Measurements from ENCODE around the gene PTPRN2.
"Not testable (repeated sequence)": the region's sequence is repeated elsewhere in the genome, so short reads cannot be mapped to it uniquely, and the experiment has no call there.

Gene PTPRN2

DNA sequence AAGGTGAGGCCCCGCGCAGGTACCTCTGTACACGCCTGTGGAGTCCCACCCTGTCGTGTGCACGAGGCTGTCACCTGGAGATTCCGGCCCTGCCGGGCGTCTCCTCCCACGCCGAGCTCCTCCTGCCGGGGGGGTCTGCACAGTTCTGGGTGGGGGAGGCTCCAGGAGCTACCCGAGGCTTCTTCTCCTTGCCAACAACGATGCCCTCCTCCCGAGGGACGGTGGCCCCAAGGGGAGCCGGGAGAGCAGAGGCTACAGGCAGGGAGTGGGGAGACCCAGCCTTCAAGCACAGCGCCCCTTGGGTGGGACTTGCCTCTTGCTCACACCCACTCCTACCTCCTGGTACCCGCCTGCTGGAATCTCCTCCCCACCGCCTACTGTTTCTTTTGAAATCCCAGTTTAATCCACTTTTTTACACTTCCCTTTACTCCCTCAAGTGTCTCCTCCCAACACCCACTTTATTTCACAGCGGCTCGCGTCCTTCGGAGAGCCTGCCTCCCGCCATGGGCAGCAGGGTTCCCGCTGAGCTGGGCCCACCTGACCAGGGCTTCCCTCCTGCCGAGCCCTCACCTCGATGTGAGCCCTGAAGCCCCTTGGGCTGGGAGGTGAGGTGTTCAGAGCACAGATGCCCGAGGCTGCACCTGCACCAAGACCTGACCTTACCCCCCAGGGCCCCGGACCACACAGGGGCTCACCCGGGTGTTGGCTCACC is 912.8 kb downstream of the PTPRN2 start:
- DNase-seq, result no peak

DNA sequence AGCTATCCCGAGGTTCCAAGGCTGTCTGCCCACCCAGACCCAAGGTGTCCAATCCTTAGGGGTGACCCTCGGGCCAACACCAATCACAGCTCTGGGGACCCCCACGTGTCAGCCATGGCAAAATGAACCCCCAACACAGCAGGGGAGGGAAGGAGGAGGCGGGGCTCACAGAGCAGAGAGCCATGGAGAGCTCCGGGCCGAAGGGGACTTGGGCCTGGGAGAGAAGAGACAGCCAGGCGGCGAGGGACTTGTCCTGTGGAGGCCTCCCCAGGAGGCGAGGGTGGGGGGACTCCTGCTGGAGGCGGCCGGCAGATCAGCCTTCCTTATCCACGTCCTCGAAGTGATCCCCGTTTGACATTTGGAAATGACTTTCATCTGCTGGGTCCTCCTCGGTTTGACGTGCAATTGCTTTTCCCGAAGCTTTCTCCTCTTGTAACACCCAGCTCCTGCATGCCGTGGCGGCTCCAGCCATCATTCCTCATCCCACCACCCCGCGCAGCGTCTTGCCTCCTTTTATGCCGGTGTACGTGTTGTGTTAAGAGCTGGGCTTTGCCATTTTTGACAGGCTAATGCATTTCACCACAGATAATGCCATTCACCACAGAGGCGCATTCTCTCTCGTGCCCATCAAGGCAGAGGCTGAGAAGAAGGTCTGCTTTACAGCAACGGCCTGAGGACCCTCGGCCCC is 913.5 kb downstream of the PTPRN2 start:
- no peak for DNase-seq

DNA sequence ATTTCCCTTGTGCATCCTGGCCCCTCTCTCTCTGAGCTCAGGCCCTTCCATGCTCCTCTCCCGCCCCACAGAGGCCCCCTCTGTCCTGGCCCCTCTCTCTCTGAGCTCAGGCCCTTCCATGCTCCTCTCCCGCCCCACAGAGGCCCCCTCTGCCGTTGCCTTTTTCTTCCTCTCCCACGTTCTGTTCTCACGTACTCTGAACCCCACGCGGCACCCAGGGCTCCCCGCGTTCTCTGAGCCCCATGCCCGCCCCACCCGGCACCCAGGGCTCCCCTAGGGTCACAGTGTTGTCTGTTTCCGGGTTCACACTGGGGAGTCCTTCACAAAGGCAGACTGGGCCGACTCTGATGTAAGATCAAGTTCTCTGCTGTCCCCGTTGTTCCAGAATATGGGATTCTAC is 914.0 kb downstream of the PTPRN2 start:
- no peak for DNase-seq

DNA sequence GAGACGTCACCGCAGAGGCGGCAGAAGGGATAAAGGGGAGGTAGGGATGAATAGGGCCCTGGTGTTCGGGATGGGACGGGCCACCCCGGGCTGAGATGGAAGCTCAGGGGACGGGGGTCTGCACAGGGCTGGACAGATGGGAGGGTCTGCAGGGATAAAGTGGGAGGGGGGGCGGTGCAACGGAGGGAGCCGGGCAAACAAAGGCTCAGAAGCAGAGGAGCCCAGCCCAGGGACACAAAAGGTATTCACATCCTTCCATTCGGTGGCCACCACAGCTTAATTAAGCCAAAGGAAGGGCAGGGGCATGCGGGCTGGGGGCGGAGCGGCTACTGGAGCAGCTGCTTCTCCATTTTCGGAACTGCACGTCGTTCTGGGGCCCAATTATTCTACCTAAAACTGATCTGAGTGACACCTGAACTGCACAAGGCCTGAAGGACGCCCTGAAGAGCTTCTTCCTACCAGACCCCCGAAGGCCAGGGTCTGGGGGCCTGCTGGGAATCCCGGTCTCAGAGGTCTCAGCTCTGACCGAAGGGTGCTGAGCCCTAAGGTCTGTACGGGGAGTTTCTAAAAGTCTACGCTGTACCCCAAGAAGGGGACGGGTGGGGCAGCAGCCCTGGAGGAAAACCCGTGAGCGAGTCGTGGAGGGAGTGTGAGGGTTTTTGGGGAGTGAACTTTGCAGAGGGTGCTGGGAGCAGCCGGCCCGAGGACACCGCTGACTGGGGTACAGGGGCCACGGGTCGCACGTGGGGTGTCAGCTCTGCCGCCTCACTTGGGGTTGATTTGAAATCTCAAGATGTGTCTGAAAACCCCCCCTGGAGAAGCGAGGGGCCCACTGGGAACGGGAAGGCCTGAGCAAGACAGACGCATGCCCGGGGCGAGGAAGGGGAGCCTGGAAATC is 916.0 kb downstream of the PTPRN2 start:
- no peak for DNase-seq

DNA sequence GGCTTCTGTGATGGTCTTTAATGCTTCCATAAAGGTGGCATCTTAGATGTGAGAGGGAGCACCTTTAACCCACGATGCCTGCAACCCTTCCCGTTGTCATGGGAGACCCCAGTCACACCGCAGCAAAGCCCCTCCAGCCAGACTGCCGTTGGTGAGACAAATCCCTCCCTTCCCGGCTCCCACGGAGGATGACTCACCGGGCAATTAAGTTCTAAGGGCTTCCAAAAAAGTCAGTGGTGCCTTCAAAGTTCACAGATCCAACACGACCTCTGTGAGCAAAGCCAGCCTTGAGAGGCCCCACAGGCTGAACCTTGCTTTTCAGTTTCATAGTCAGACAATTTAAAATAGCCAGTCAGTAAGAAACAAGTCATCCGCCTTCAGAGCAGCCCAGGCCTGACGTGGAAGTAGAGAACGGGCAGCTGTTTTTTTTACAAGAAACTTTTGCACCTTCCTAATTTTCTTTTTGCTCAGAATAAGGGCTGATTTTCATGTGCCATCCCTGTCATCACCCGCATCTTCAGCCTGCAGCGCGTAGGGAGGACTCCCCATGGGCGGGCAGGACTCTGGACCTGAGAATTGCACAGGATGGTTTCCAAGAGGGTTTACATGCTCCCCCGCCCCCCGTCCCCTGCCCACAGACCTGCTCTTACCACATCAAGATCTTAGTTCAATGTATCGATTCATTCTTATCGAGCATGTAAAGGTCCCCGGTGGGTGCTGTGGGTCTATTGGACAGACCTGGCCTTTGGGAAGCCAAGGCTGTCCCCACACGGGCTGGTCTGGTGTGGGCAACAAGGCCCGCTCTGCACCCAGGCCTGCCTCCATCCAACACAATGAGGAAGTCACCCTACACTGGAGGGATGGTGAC is 916.9 kb downstream of the PTPRN2 start:
- no peak for DNase-seq

DNA sequence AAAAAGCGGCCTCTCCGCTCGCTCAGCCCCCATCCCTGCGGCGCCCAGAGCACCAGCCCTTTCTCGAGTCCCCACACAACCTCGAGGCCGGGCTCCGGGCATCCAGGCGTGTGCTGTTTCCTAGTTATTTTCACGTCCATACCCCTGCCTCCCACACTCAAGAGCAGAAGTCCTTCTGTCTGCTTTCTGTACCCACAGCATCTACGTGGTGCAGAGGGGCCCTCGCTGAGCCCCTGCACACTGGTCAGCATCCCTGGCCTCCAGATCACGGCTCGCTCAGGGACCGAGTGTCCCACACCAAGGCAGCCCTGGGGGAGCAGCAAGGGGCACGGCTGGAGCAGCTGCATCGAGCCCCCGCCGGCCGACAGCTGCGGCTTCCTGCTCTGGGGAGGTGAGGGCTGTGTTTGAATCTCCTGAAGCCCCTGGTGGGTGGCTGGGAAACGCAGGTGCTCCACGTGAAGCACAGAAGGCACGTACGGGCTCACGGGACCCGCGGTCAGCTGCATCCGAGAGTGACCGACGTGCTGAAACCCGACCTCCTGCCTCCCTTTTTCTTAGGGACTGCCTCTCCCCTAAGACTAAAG is 917.8 kb downstream of the PTPRN2 start:
- no peak for DNase-seq

DNA sequence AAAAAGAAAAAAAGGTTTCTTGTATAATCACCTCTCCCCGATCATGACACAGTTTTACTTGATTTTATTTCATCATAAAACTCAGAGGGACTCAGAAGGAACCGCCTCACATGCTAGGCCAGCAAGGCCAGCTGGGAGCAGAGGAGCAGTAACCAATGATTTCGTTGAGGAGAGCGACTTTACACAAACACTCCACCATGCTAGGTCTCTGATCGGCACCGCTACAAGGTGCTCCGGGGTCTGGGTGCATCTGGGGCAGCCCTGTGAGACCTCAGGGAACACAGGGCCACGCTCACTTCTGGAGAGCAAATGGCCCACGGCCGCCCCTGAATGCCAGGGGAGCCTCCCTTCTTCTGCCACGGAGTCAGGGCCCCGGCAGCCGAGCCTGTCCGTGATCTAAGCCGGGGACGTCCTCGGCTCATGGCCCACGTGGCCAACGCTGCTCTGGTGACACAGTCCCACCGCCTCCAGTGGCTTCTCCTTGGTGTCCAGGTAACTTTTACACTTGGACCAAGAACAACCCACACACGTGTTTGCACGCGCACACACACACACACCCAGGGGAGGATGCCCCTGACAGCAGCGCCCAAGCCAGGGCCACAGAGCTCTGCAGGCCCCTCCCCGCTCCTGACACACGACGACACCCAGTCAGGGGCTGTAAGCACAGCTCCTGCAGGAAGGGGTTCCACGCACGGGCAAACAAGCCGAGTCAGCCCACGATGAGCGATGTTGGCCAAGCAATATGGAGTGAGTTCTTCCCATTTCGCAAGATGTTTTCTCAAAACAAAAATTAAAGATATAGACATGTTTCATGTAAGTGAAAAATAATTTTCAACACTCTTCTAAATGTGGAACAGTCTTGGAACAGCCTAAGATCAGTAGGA is 918.5 kb downstream of the PTPRN2 start:
- DNase-seq, result no peak

DNA sequence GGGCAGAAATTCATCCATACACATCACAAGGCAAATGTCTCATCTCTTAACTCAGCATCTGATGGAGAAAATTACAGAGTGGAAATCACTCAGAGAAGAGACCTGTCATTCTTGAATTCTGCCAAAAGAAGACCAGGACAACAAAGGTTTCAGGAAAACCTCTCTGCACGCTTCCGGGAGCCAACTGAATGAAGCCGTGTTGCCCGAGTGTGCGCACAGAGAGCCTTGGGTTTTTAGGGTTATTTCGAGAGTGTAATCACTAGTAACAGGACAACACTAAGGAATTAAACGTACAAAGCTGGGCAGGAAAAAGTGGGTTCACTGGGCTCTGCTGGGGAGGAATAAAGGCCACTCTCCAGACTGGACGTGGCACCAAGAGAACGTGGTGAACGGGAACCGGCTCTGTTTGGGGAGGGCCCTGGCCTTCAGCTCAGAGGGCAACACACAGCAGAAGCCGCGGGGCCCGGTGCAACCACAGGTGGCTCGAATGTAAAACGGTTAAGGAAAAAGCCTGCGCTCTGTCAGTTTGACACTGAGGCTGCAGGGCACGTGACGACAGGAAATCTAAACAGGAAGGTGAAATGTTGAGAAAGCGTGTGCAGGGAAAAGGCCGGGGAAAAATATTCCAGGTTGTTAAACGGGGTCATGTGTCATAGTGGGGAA is 919.3 kb downstream of the PTPRN2 start:
- no peak for DNase-seq

DNA sequence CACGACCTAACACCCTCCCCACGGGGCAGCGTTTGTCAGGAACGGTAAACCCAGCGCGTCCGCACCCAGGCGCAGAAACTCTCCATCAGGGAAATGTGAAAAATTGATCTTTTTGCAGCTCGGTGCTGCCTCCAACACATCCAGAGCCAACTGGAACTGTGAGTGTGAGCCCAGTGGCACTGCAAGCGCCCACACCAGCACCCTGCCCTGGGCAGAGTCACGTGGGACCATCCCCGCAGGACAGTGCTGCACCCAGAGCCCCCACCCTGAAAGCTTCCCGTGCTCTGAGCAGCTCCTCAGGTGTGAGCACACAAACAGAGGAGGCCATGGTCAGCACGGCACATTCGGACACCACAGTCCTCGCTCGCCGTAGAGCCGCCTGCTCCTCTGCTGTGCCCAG is 919.9 kb downstream of the PTPRN2 start:
- no peak for DNase-seq

DNA sequence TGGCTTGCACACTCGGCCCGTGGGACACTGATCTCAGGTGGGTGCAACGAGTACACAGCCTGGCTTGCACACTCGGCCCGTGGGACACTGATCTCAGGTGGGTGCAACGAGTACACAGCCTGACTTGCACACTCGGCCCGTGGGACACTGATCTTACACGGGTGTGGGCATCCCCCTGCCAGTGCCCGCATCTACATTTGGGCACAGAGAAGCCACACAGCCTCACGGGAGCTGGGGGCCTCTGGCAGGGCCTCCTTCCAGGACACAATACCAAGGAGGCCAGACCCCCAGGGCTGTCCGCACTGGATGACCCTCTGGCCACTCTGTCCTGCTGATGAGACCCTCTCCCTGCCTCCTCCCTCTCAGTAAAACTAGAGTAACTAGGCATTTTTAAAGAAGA is 920.4 kb downstream of the PTPRN2 start:
- no peak for DNase-seq

DNA sequence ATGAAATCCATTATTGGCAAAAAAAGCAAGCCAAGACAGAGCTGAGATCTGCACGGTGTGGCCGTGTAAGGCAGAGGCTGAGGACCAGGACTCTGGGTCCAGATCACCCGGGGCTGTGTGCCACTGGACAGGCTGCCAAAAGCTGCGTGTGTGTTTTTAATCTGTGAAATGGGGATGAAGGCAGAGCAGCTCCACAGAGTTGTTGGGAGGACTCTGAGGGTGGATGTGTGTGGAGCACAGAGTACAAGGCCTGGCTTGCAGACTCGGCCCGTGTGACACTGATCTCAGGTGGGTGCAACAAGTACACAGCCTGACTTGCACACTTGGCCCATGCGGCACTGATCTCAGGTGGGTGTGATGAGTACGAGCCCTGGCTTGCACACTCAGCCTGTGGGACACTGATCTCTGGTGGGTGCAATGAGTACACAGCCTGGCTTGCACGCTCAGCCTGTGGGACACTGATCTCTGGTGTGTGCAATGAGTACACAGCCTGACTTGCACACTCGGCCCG is 921.0 kb downstream of the PTPRN2 start:
- DNase-seq, result no peak

DNA sequence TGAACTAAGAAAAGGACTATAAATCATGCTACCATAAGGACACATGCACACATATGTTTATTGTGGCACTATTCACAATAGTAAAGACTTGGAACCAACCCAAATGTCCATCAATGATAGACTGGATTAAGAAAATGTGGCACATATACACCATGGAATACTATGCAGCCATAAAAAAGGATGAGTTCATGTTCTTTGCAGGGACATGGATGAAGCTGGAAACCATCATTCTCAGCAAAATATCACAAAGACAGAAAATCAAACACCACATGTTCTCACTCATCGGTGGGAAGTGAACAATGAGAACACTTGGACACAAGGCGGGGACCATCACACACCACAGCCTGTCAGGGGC is 922.0 kb downstream of the PTPRN2 start:
- DNase-seq, result not testable (repeated sequence)

DNA sequence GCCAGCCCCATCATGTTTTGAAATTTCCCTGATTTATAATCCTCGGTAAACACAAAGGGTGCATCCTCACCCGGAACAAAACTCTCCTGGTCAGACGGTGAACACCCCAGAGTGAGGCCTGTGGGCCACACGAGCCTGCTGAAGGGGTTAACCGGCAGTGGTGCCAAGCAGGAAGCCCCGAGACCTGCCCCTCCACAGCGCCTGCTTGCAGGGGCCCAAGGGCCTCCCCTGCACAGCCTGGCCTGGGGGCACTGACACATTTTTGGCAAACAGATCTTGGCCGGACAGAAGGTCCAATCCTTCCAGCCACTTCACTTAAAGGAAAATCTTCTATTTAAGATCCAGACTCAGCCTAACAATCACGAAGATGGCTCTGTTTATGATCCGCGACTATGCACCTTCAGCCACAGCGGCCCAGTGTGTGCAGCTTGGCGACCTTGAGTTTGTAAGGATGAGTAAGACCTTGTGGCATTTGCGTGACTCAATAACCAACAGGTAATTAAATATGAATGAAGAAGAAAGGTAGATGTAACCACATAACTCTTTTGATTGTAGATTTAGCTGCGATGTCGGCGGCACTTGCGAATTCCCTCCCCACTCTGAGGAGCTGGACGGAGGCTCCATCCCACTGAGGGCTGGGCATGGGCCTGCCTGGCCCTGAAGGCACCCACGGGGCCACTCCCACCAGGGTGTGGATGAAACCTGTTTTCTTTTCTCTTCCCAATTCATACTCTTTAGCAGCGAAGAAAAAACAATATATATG is 922.6 kb downstream of the PTPRN2 start:
- DNase-seq, result no peak

DNA sequence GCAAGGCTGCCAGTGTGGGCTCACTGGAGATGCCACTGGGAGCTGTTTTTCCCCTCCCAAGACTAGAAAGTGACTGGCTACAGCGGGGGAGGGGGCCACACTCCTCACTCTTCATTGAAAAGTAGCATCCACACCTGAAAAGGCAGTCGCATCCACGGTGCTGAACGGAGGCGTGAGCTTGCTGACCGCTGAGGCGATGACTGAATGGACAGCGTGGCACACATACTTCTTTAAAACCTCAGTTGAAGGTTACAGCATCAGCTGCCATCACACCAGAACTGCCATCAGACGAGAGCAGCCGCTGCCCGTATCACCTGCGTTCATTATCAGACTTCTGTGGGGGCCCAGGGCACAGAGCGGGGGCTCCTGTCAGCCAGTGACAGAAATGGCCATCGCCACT is 923.6 kb downstream of the PTPRN2 start:
- DNase-seq, result no peak

DNA sequence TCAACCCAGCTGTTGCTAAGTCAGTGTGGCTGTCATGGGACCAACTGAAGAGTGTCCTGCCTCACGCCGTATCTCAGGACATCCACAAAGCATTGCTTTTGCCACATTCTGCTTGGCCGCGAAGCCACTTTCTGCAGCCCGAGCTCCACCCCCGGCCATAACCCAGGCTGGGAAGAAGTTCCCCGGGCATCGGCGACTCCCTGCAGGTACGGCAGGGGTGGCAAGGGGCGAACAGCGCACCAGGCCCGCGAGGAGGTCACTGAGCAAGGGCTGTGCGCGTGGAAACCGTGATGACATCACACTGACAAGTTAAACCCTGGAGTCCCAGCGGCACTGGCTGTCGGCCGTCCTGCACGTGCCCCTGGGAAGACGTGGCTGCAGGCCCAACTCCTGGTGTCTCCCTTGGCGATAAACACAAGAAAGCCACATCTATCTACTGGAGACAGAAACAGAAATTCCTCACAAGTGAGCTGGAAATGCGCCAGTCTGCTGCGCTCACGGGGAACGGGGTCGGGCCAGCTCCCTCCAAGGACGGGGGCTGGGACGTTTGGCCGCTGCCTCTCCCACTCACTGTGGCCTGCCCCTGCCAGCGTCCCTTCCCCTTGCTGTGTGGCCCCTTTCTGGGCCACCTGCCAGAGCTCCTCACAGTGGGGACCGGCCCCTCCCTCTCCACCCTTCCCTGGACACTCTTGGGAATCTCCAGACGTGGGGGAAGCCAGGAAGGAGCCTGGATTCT is 924.5 kb downstream of the PTPRN2 start:
- no peak for DNase-seq

DNA sequence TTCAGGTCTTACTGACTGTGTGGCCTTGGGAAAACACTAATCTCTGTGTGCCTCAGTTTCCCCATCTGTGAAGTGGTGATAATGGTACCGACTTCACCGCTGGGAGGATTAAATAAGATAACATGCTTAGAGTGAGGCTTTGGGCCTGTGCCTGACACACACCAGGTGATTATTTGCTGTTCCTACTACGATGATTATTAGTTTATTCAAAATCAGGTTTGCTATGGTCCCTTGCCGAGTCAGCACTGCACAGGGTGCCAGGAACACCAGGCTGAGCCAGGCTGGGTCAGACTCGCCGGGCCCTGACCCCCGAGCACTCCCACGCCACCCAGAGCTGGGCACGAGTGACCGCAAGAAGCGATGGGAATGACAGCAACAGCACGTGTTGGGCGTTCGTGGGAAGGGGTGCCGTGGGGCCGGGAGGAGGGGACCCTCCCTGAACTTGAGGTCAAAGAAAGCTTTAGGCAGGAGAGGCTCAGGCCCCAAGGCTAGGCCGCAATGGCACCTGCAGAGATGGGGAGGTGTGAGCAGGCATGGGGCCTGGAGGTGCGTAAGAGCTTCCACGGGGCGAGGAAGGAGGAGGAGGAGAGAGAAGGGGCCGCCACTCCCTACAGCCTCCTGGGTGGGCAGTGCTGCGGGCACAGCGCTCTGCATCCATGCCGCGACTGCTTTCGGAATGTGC is 925.4 kb downstream of the PTPRN2 start:
- DNase-seq, result no peak

DNA sequence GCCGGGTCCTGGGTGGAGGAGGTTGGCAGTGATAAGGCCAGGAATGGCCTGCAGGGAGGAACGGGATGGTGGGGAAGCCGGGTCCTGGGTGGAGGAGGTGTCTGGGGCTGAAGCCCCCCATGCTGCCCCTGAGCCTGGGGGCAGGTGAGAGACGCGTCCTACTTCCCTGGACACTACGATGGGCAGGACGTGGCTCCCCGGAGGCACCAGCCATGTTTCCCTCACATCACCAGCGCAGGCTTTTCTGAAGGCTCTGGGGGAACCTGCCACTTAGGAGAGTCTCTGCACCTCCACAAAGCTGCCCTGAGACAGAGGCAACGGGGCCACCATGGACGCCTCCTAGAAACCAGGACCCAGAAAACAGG is 926.0 kb downstream of the PTPRN2 start:
- DNase-seq, result no peak

DNA sequence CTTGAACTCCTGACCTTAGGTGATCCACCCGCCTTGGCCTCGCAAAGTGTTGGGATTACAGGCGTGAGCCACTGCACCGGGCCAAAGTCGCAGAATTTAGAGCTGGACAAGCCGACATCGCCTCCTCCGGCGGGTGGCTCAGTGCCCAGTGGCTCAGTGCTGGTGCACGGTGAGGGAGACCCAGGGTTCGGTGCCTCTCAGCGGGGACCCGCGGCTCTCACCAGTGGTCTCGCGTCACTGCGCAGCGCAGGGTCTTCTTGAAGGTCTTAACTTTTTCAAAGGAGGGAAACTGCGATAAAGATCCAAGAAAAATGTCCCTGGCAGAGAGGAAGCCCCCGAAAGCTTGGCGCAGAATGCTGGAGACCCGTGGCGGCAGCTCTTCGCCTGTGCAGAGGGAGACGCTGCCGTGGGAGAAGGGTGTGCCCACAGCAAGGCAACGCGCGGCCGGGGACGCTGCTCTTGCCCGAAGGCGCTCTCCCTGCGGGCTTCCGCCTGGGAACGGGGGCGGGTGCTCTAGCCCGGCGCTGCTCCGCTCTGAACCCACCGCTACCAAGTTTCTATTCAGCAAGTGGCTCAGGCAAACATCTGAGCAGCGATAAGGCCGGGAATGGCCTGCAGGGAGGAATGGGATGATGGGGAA is 926.5 kb downstream of the PTPRN2 start:
- no peak for DNase-seq

Data from NCI-H1417 treated with DMSO at 0.1 percent for 48 hours (cell line).